Endothelial cell (in vitro differentiated cells): ENCODE data around the gene HTD2. TPM values are rescaled to one million over a fixed set of nuclear protein-coding genes. Genes with fewer than 3 reads are reported as not detected.
"Not testable (repeated sequence)": the region's sequence is repeated elsewhere in the genome, so short reads cannot be mapped to it uniquely, and the experiment has no call there.

Experiments used
- DNase-seq: peaks from one replicate; pipeline ENCODE4 v3.0.0; 2021; ENCODE audit warnings: low spot score
- H3K27ac Mint-ChIP-seq: one replicate; pipeline ENCODE4 v1.8.0; 2021; ENCODE audit warnings: mixed read lengths, inconsistent platforms; ENCODE audit not compliant: unreplicated experiment
- H3K27me3 Mint-ChIP-seq: one replicate; pipeline ENCODE4 v1.8.0; 2021; ENCODE audit warnings: mild to moderate bottlenecking, moderate library complexity, mixed read lengths, inconsistent platforms; ENCODE audit not compliant: unreplicated experiment
- H3K36me3 Mint-ChIP-seq: one replicate; pipeline ENCODE4 v1.8.0; 2021; ENCODE audit warnings: mild to moderate bottlenecking, low read depth, mixed read lengths, inconsistent platforms; ENCODE audit not compliant: unreplicated experiment
- H3K4me1 Mint-ChIP-seq: one replicate; pipeline ENCODE4 v1.8.0; 2021; ENCODE audit warnings: mild to moderate bottlenecking, mixed read lengths, inconsistent platforms; ENCODE audit not compliant: unreplicated experiment
- H3K4me3 Mint-ChIP-seq: one replicate; pipeline ENCODE4 v1.8.0; 2021; ENCODE audit warnings: mild to moderate bottlenecking, mixed read lengths, inconsistent platforms; ENCODE audit not compliant: unreplicated experiment
- H3K9me3 Mint-ChIP-seq: one replicate; pipeline ENCODE4 v1.8.0; 2021; ENCODE audit warnings: mixed read lengths, inconsistent platforms; ENCODE audit not compliant: unreplicated experiment
- total RNA-seq: library from RNA; stranded (reverse); fragmentation: NEBNext Ultra II Directional; extraction: Animal tissue kit (Norgen Biotek cat#: 25700); gene quantifications from one replicate; pipeline ENCODE4 v1.2.1, GENCODE V29; 2021; ENCODE audit not compliant: unreplicated experiment
- TF ChIP-seq, protein P1 (sequence below): fragments of 200-600 bp; sonication (generic); IDR thresholded peaks from one replicate; pipeline ENCODE4 v1.5.0; 2021; ENCODE audit warnings: antibody characterized with exemption; ENCODE audit not compliant: unreplicated experiment

HTD2 gene
- total RNA-seq, 1 donor from 2014 or later: 8.4 TPM

- no peaks in the 10 kb centered on the region for H3K4me1 Mint-ChIP-seq
- TF ChIP-seq, protein P1, sequence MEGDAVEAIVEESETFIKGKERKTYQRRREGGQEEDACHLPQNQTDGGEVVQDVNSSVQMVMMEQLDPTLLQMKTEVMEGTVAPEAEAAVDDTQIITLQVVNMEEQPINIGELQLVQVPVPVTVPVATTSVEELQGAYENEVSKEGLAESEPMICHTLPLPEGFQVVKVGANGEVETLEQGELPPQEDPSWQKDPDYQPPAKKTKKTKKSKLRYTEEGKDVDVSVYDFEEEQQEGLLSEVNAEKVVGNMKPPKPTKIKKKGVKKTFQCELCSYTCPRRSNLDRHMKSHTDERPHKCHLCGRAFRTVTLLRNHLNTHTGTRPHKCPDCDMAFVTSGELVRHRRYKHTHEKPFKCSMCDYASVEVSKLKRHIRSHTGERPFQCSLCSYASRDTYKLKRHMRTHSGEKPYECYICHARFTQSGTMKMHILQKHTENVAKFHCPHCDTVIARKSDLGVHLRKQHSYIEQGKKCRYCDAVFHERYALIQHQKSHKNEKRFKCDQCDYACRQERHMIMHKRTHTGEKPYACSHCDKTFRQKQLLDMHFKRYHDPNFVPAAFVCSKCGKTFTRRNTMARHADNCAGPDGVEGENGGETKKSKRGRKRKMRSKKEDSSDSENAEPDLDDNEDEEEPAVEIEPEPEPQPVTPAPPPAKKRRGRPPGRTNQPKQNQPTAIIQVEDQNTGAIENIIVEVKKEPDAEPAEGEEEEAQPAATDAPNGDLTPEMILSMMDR: no peak
- no peaks in the 10 kb centered on the region for H3K9me3 Mint-ChIP-seq
- no peak overlapping the region for H3K4me3 Mint-ChIP-seq
- no peak for DNase-seq
- H3K27me3 Mint-ChIP-seq: no peaks in the 10 kb centered on the region
- peaks cover 4% of the 10 kb centered on the region for H3K36me3 Mint-ChIP-seq
- no peak overlapping the region for H3K27ac Mint-ChIP-seq
Observed at GRCh38 chr3:58261954-58262666, 44.2 kb upstream of the HTD2 start.

- DNase-seq: no peak
- TF ChIP-seq, protein P1: no peak
- H3K9me3 Mint-ChIP-seq: no peaks in the 10 kb centered on the region
- no peaks in the 10 kb centered on the region for H3K36me3 Mint-ChIP-seq
- no peak overlapping the region for H3K27ac Mint-ChIP-seq
- H3K4me3 Mint-ChIP-seq: no peak overlapping the region
- H3K27me3 Mint-ChIP-seq: no peaks in the 10 kb centered on the region
- no peaks in the 10 kb centered on the region for H3K4me1 Mint-ChIP-seq
Observed at GRCh38 chr3:58266577-58266976, 39.7 kb upstream of the HTD2 start.

DNA sequence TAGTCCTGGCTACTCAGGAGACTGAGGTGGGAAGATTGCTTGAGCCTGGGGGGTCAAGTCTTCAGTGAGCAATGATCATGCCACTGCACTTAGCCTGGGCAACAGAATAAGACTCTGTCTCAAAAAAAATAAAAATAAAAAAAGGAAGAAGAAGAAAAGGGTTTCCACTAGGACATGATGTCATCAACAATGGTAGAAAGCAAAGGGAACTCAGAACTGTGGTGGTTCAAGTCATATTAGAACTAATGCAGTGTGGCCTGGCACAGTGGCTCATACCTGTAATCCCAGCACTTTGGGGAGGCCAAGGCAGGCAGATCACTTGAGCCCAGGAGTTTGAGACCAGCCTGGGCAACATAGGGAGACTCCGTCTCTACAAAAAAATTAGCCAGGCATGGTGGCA lies 38.8 kb upstream of the HTD2 start:
- H3K27me3 Mint-ChIP-seq, H3K27ac Mint-ChIP-seq, H3K9me3 Mint-ChIP-seq, DNase-seq, H3K4me3 Mint-ChIP-seq, H3K4me1 Mint-ChIP-seq, H3K36me3 Mint-ChIP-seq: not testable (repeated sequence)

- Mint-ChIP-seq H3K4me1 (no peaks in the 10 kb centered on the region), H3K36me3 (no peaks in the 10 kb centered on the region), H3K4me3 (no peak overlapping the region), H3K9me3 (no peaks in the 10 kb centered on the region), H3K27ac (no peak overlapping the region), H3K27me3 (no peaks in the 10 kb centered on the region)
- TF ChIP-seq, protein P1: no peak
- DNase-seq: no peak
Observed at GRCh38 chr3:58269356-58269755, 37.0 kb upstream of the HTD2 start.

DNA sequence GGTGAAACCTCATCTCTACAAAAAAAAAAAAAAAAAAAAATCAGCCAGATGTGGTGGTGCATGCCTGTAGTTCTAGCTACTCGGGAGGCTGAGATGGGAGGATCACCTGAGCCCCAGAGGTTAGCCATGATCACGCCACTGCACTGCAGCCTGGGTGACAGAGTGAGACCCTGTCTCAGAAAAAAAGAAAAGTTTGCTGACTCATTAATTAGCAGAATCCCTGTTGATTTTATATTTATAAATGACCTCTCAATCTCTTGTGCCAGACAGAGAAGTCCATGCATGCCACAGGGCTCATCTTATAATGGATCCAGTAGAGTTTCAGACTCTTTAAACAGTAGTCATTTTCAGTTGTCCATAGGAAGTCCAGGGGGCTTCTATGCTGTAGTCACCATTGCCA lies 35.8 kb upstream of the HTD2 start:
- Mint-ChIP-seq H3K9me3 (no peaks in the 10 kb centered on the region), H3K4me3 (no peak overlapping the region), H3K27me3 (no peaks in the 10 kb centered on the region), H3K36me3 (no peaks in the 10 kb centered on the region), H3K27ac (no peak overlapping the region), H3K4me1 (no peaks in the 10 kb centered on the region)
- no peak for DNase-seq
- TF ChIP-seq, protein P1: no peak
